Measurements from ENCODE around the gene MYOF.

GRCh38 chr10:93293999-93294398 lies 188.1 kb downstream of the MYOF start:
- TF ChIP-seq CTCF (conservative IDR thresholded peaks at IDR 0.05), result no peak
- TF ChIP-seq ZFX (IDR thresholded peaks at IDR 0.05), result no peak

Data from C4-2B (cell line).